NT2/D1 (cell line): ENCODE data around the gene SCUBE3.

Experiments used
- DNase-seq: peaks from one replicate; pipeline ENCODE4 v3.0.0-alpha.2; 2011; ENCODE audit warnings: low read depth, low spot score
- H3K27me3 ChIP-seq: 2 replicates; pipeline ENCODE4 v1.6.0; 2011; ENCODE audit warnings: mild to moderate bottlenecking; ENCODE audit not compliant: insufficient read length, insufficient read depth
- H3K36me3 ChIP-seq: 2 replicates; pipeline ENCODE4 v1.6.1; 2011; ENCODE audit warnings: mild to moderate bottlenecking, low read length, mixed read lengths; ENCODE audit not compliant: insufficient read depth, insufficient read length
- H3K4me1 ChIP-seq: 2 replicates; pipeline ENCODE4 v1.5.1; 2011; ENCODE audit not compliant: insufficient read depth, insufficient read length
- H3K4me3 ChIP-seq: 2 replicates; pipeline ENCODE4 v1.5.1; 2011; ENCODE audit warnings: low read depth; ENCODE audit not compliant: insufficient read length
- H3K9ac ChIP-seq: 2 replicates; pipeline ENCODE4 v1.6.0; 2011; ENCODE audit warnings: low read depth; ENCODE audit not compliant: insufficient read length
- H3K9me3 ChIP-seq: 2 replicates; pipeline ENCODE4 v1.5.1; 2011; ENCODE audit warnings: mild to moderate bottlenecking, low read length; ENCODE audit not compliant: insufficient read depth
- SUZ12 ChIP-seq: IDR thresholded peaks from 2 replicates; pipeline ENCODE4 v1.6.1; 2011; ENCODE audit not compliant: insufficient read length, insufficient read depth; ENCODE audit errors: extremely low read depth
- YY1 ChIP-seq: IDR thresholded peaks from 2 replicates; pipeline ENCODE4 v1.6.1; 2011; ENCODE audit not compliant: insufficient read length, insufficient read depth
- ZNF274 ChIP-seq: IDR thresholded peaks from 2 replicates; pipeline ENCODE4 v1.6.1; 2011; ENCODE audit warnings: mild to moderate bottlenecking, low read depth, low read length

The SCUBE3 gene

DNA sequence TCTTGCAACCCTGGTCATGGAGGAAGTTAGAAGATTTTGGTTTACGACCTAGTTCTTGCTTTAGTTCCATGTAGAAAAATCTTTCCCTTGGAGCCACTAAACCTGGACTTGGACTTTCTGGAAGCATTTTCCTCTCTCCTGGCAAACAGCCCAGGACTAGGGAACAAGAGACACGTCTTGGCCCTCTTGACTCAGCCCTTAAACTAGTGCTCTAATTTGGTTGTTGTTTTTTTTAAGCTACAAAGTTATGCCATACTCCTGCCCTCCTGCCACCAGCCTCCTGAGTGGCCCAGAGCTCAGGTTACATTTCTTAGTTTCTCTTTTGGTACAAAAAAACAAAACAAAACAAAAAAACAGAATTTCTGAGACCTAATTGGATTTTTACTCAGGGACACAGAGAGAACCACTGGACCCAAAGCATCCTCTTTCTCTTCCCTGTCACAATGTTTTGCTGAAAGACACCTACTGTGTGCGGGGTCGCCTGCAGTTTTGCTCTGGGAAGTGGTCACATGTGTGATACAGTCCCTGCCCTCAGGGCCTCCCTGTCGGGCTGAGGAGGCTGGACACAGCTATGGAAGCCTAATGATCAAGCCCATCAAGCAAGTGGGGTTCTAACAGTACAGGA lies 32.3 kb upstream of the SCUBE3 start:
- H3K9me3 ChIP-seq, result no peaks in the 10 kb centered on the region; the same call in 1 of the 2 replicates
- DNase-seq, result no peak
- H3K27me3 ChIP-seq, result no peaks in the 10 kb centered on the region
- no peaks in the 10 kb centered on the region for H3K36me3 ChIP-seq
- H3K4me3 ChIP-seq, result no peak overlapping the region
- H3K4me1 ChIP-seq, result peaks cover 11% of the 10 kb centered on the region
- peak overlapping the region; percentile 17 for H3K9ac ChIP-seq
- TF ChIP-seq ZNF274, result no peak
- no peak for TF ChIP-seq SUZ12
- TF ChIP-seq YY1, result no peak

GRCh38 chr6:35181933-35182612 lies 31.7 kb upstream of the SCUBE3 start:
- DNase-seq, result peak; percentile 23
- H3K27me3 ChIP-seq, result no peaks in the 10 kb centered on the region
- no peak for TF ChIP-seq ZNF274
- no peak for TF ChIP-seq SUZ12
- no peak for TF ChIP-seq YY1
- H3K9ac ChIP-seq, result peak overlapping the region; percentile 47
- no peak overlapping the region for H3K4me3 ChIP-seq
- H3K36me3 ChIP-seq, result no peaks in the 10 kb centered on the region
- no peaks in the 10 kb centered on the region; the same call in 1 of the 2 replicates for H3K9me3 ChIP-seq
- H3K4me1 ChIP-seq, result peaks cover 11% of the 10 kb centered on the region

- Histone ChIP-seq H3K4me3 (no peak overlapping the region), H3K36me3 (no peaks in the 10 kb centered on the region), H3K4me1 (peaks cover 11% of the 10 kb centered on the region), H3K27me3 (no peaks in the 10 kb centered on the region), H3K9ac (no peak overlapping the region), H3K9me3 (no peaks in the 10 kb centered on the region)
- DNase-seq, result no peak
- TF ChIP-seq SUZ12, result no peak
- no peak for TF ChIP-seq ZNF274
- no peak for TF ChIP-seq YY1
These were observed 30.5 kb upstream of the SCUBE3 start for GRCh38 chr6:35183281-35183680.

- H3K4me3 ChIP-seq, result no peak overlapping the region
- no peaks in the 10 kb centered on the region for H3K27me3 ChIP-seq
- H3K4me1 ChIP-seq, result peaks cover 6% of the 10 kb centered on the region
- H3K9me3 ChIP-seq, result no peaks in the 10 kb centered on the region
- no peak overlapping the region for H3K9ac ChIP-seq
- no peaks in the 10 kb centered on the region for H3K36me3 ChIP-seq
- no peak for DNase-seq
- TF ChIP-seq ZNF274 (no peak), YY1 (no peak), SUZ12 (no peak)
These were observed 29.8 kb upstream of the SCUBE3 start for GRCh38 chr6:35183935-35184334.

DNA sequence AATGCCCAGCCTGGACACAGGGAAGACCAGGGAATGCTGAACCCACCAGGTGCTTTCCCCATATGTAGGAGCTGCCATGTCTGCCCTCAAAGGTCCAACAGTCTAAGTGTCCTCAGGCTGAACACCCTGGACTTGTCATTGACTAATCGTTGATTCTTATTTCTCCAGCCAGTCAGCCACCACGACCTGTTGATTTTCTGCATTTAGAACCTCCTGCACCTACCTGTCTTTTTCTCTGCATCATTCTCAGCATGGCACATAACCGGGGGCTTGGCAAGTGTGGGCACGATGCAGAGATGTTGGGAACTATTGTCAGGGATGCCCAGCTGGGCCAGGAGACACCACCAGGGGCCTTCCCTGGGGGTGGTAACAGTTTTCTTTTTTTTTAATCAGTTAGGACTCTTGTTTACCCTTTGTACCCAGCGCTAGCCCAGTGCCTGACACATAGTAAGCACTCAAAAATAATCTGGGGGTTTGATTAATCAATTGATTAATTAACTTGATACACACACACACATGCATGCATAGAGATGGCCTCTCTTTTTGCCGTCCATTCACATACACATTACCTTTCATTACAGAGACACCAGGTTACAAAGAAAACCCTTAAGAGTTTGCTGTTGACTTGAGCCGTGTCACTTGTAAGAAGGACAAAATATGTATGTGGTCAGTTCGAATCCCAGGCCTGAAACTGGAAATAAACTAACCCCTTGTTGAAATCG lies 29.0 kb upstream of the SCUBE3 start:
- DNase-seq, result no peak
- TF ChIP-seq SUZ12, result no peak
- TF ChIP-seq ZNF274, result no peak
- no peak for TF ChIP-seq YY1
- no peaks in the 10 kb centered on the region for H3K36me3 ChIP-seq
- no peaks in the 10 kb centered on the region for H3K9me3 ChIP-seq
- peaks cover 6% of the 10 kb centered on the region for H3K4me1 ChIP-seq
- H3K27me3 ChIP-seq, result no peaks in the 10 kb centered on the region
- no peak overlapping the region for H3K9ac ChIP-seq
- H3K4me3 ChIP-seq, result no peak overlapping the region

GRCh38 chr6:35185302-35185681 lies 28.5 kb upstream of the SCUBE3 start:
- no peak overlapping the region for H3K4me3 ChIP-seq
- no peaks in the 10 kb centered on the region for H3K9me3 ChIP-seq
- H3K27me3 ChIP-seq, result no peaks in the 10 kb centered on the region
- no peak for DNase-seq
- no peak overlapping the region for H3K9ac ChIP-seq
- H3K36me3 ChIP-seq, result no peaks in the 10 kb centered on the region
- H3K4me1 ChIP-seq, result peaks cover 6% of the 10 kb centered on the region
- TF ChIP-seq SUZ12, result no peak
- no peak for TF ChIP-seq YY1
- TF ChIP-seq ZNF274, result no peak

DNA sequence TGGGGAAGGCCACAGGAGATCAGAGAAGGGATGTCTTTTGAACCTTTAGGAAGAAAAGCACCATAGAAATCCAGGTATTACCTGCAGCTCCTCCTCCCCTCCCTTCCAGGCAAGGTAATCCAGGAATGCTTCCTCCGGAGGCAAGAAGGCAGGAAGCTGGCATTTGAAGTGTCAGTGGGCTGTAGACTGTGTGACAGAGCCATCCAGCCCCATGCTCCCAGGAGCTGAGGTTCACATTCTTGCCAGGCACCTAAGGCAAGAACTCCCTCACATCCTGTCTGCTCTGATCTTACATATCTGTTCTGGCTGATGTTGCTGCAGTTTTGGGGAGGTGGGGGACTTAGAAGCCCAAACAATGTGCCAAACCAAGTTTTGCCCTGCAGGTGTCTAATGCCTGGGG lies 27.8 kb upstream of the SCUBE3 start:
- H3K4me3 ChIP-seq, result no peak overlapping the region
- no peaks in the 10 kb centered on the region for H3K36me3 ChIP-seq
- DNase-seq, result no peak
- no peaks in the 10 kb centered on the region for H3K27me3 ChIP-seq
- H3K9me3 ChIP-seq, result no peaks in the 10 kb centered on the region
- TF ChIP-seq YY1, result no peak
- TF ChIP-seq ZNF274, result no peak
- no peak for TF ChIP-seq SUZ12
- no peak overlapping the region for H3K9ac ChIP-seq
- peaks cover 6% of the 10 kb centered on the region for H3K4me1 ChIP-seq
